Thyroid gland (tissue), 4 donors: ENCODE measurements around the gene PGAP3. TPM values are rescaled to one million over a fixed set of nuclear protein-coding genes. Genes with fewer than 3 reads are reported as not detected.

Experiments used
- DNase-seq, 2 donors: peaks; one replicate each; pipeline ENCODE4 v3.0.0-alpha.2; 2019
- H3K27ac ChIP-seq, 3 donors: fragments of 200-600 bp; sonication (generic); 1 replicate in 2 of 3; 2 replicates in 1 of 3; pipeline ENCODE4 v1.5.1; 2016 to 2019; ENCODE audit warnings: mild to moderate bottlenecking in 1 of 3, moderate library complexity in 1 of 3
- H3K27me3 ChIP-seq: fragments of 200-600 bp; sonication (generic); one replicate; pipeline ENCODE4 v1.5.1; 2019
- H3K36me3 ChIP-seq, 2 donors: fragments of 200-600 bp; sonication (generic); one replicate each; pipeline ENCODE4 v1.5.1; 2016 to 2019
- H3K4me1 ChIP-seq, 2 donors: fragments of 200-600 bp; sonication (generic); one replicate each; pipeline ENCODE4 v1.5.1; 2017 to 2019
- H3K4me3 ChIP-seq, 3 donors: fragments of 200-600 bp; sonication (generic); replicated peaks in 1 of 3; 1 replicate in 2 of 3; 2 replicates in 1 of 3; pipeline ENCODE4 v1.5.1; 2016; ENCODE audit warnings: mild to moderate bottlenecking in 1 of 3
- H3K9me3 ChIP-seq: fragments of 200-600 bp; sonication (generic); one replicate; pipeline ENCODE4 v1.5.1; 2017
- CTCF ChIP-seq, 6 experiments: fragments of 200-600 bp in 3 of 6; fragments of 450-650 bp in 3 of 6; sonication (generic) in 3 of 6; IDR thresholded peaks; one replicate each; pipeline ENCODE4 v1.5.1; 2016 to 2019; ENCODE audit warnings: antibody characterized with exemption in 6 of 6, mild to moderate bottlenecking in 2 of 6, inconsistent platforms in 1 of 6, moderate library complexity in 1 of 6
- POLR2A ChIP-seq, 2 donors: fragments of 450-650 bp; IDR thresholded peaks; one replicate each; pipeline ENCODE4 v1.6.1; 2017; ENCODE audit warnings: antibody characterized with exemption in 2 of 2, mild to moderate bottlenecking in 2 of 2, moderate library complexity in 1 of 2
- WGBS, 2 donors: methylation state at CpG; one replicate each; pipeline ENCODE4 v1.1.5; 2017; 5-methylcytosine and 5-hydroxymethylcytosine counted together
- intact Hi-C: fragments of 100-400 bp; cut with DNase I; formaldehyde crosslinking; loops from one replicate; pipeline ENCODE4 v1.15.1; 2023
- total RNA-seq, 4 donors: library from RNA; depleted of rRNA; stranded (reverse); fragments of >200 nt; gene quantifications; one replicate each; pipeline ENCODE4 v1.2.3, GENCODE V29; 2016

PGAP3 gene
- total RNA-seq, 4 donors from 2014 or later, result 55.6 to 88.1 (median 72.7) TPM

- peaks cover 5 to 8% of the 10 kb centered on the region in 2 donors for H3K4me1 ChIP-seq
- WGBS, 2 donors, result 95 to 97% methylated on average over 12 to 13 of the region's 13 CpGs
- DNase-seq, result no peak
- no peak for TF ChIP-seq POLR2A (IDR thresholded peaks at IDR 0.05)
- no peak for TF ChIP-seq CTCF (IDR thresholded peaks at IDR 0.05)
- peaks cover 29 to 44% of the 10 kb centered on the region in 2 donors for H3K36me3 ChIP-seq
- no peak overlapping the region for H3K27ac ChIP-seq
- H3K4me3 ChIP-seq, result no peak overlapping the region
- H3K27me3 ChIP-seq, result no peaks in the 10 kb centered on the region
- no peaks in the 10 kb centered on the region for H3K9me3 ChIP-seq
- intact Hi-C loops, result no loop called here
These were observed 36.9 kb upstream of the PGAP3 start for GRCh38 chr17:39724731-39725130.

GRCh38 chr17:39722965-39723848, 35.4 kb upstream of the PGAP3 start:
- Histone ChIP-seq H3K4me1 (no peaks in the 10 kb centered on the region), H3K36me3 (peaks cover 32 to 41% of the 10 kb centered on the region in 2 donors), H3K9me3 (no peaks in the 10 kb centered on the region), H3K27me3 (no peaks in the 10 kb centered on the region), H3K4me3 (no peak overlapping the region), H3K27ac (no peak overlapping the region)
- no peak for TF ChIP-seq POLR2A (IDR thresholded peaks at IDR 0.05)
- no peak for TF ChIP-seq CTCF (IDR thresholded peaks at IDR 0.05)
- intact Hi-C loops, result no loop called here
- DNase-seq, result no peak
- 86 to 90% methylated on average over 26 to 34 of the region's 34 CpGs for WGBS, 2 donors

GRCh38 chr17:39722104-39722503, 34.2 kb upstream of the PGAP3 start:
- no peak for DNase-seq
- no peak overlapping the region for H3K4me3 ChIP-seq
- WGBS, 2 donors, result 95 to 99% methylated on average over 6 of the region's 6 CpGs
- no peaks in the 10 kb centered on the region for H3K9me3 ChIP-seq
- intact Hi-C loops, result no loop called here
- H3K27me3 ChIP-seq, result no peaks in the 10 kb centered on the region
- no peaks in the 10 kb centered on the region for H3K4me1 ChIP-seq
- no peak overlapping the region for H3K27ac ChIP-seq
- TF ChIP-seq POLR2A (IDR thresholded peaks at IDR 0.05), result no peak
- TF ChIP-seq CTCF (IDR thresholded peaks at IDR 0.05), result no peak
- H3K36me3 ChIP-seq, result peaks cover 30 to 32% of the 10 kb centered on the region in 2 donors

GRCh38 chr17:39719563-39720355, 31.9 kb upstream of the PGAP3 start:
- 86 to 90% methylated on average over 7 of the region's 7 CpGs for WGBS, 2 donors
- intact Hi-C loops, result no loop called here
- peaks cover 36 to 51% of the 10 kb centered on the region in 2 donors for H3K36me3 ChIP-seq

More at GRCh38 chr17:39719563-39720355, 31.9 kb upstream of the PGAP3 start:
- H3K4me1 ChIP-seq, result peaks cover 3 to 13% of the 10 kb centered on the region in 2 donors
- DNase-seq, result no peak
- no peak for TF ChIP-seq CTCF (IDR thresholded peaks at IDR 0.05)
- no peak for TF ChIP-seq POLR2A (IDR thresholded peaks at IDR 0.05)
- no peak overlapping the region for H3K27ac ChIP-seq
- H3K4me3 ChIP-seq, result no peak overlapping the region
- H3K27me3 ChIP-seq, result no peaks in the 10 kb centered on the region
- no peaks in the 10 kb centered on the region for H3K9me3 ChIP-seq
